ENCODE measurements around the gene IMMP2L.
"Not testable (repeated sequence)": the region's sequence is repeated elsewhere in the genome, so short reads cannot be mapped to it uniquely, and the experiment has no call there.

Gene IMMP2L

DNA sequence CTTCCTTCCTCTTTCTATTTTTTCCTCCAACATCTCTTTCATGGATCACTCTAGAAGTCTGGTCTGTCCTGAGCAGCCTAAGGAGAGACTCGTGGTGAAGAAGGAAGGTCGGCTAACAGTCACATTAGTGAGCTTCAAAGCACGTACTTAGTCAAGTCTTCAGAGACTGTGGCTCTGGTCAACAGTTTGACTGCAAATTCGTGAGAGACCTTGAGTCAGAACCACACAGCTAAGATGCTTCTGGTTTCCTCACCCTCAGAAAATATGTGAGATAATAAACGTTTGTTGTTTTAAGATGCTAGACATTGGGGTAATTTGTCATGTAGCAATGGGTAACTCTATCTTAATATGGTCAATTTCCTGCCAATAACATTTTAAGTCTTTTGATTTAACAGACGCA is 597.5 kb downstream of the IMMP2L start:
- no peak for DNase-seq

DNA sequence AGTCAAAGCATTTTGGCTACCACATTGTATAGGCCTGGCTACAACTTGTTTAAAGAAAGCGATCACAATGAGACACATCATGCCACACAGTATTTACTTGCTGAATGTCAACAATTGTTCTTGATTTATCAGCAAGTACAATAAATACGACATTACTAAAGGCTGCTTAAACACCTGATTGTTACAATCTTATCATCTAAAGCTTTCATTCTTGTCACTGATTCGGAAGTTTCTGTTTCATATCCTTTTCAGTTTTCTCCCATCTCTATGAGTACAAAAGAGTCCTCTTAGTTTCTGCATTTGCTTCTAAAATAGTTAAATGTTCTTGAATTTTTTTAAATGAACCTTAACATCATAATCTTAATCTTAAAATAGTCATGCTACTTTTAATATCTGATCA is 599.5 kb downstream of the IMMP2L start:
- DNase-seq = no peak

DNA sequence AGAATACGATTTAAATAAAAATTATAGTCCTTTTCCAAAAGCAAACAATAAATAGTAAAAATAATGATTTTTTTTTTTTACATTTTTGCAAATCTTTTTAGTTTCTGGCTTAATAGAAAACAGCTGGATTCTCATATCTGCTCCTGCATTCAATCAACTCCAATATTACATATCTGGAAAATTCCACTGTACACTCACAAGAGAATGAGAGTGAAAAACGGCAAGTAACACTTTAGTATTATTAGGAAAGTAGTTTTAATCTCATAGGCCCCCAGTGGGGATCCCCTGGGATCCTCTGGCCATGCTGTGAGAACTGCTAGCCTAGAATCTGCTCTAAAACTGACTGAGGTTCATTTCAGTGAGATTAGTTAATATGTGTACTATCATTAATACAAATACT is 599.9 kb downstream of the IMMP2L start:
- no peak for DNase-seq

DNA sequence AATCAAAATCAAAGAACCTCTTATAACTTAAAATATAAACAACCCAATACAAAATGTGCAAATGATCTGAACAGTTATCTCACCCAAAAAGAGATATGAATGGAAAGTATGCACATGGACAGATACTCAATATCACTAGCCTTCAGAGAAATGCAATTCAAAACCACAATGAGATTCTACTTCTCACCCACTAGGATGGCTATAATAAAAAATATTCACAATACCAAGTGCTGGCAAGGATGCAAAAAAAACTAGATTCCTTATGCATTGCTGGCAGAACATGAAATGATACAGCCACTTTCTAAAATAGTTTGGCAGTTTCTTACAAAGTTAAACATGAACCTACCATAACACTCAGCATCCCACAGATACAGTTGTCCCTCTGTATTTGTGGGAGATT is 601.5 kb downstream of the IMMP2L start:
- DNase-seq = no peak

DNA sequence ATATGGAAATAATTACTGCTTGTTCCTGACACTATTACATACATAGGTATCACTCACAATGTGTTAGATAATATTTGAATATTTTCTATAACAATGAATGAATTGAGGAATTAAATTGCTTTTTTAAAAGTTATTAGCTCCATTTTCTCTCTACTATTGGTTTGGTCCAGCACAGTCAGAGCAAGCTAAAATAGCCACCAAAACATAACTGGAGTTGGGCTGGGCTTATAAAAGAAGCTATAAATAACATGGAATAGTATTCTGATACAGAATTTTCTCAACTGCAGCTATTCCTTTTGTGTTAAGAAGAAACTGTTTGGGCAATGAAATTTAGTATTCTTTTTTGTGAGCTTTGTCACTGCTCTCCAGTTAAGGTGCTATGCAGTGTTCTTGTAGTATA is 614.0 kb downstream of the IMMP2L start:
- no peak for DNase-seq

DNA sequence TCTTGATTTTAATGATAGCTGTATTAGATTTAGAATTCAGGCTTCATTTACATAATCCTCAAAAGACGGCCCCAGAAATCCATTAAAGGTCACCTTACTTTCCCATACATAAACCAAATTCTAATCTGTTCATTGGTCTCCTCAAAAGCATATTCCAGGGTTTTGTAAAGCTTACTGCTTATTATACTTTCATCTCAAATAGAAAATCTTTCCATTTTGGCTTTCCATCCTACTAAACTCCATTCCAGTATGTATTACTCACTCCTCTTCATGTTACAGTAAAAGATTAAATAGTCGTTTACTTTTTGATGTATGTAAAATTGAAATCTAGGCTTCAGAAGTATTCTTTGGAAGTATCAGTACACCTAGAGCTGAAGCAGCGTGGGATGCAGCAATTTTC is 614.9 kb downstream of the IMMP2L start:
- DNase-seq = no peak

DNA sequence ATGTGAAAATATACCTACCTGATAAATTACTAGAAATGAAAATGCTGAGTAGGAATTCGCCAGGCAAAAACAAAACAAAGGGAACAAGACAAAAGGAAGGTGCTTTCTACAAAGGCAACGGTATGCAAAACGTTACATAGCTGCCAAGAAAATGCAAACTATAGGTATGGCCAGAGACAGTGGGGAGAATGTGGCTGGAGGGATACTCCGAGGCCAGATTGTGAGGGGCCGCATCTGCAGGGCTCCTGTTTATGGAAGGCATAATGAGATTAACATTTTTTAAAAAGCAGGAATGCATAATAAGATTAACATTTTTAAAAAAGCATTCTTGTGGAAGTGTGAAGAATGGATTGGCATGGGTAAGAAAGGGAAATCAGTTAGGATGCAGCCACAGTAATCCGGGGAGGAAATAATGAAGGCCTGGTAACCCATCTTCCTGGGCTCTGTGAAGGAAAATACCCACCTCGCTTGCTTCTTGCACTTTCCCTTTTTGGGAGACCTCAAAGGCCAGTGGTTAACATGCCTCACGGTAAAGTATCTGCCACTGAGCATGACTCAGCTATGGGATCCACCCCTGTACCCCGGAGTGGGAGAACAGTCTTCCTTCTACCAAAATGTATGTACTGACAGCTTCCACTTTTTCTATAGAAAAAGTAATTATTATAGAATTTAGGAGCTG is 617.2 kb downstream of the IMMP2L start:
- DNase-seq = no peak

DNA sequence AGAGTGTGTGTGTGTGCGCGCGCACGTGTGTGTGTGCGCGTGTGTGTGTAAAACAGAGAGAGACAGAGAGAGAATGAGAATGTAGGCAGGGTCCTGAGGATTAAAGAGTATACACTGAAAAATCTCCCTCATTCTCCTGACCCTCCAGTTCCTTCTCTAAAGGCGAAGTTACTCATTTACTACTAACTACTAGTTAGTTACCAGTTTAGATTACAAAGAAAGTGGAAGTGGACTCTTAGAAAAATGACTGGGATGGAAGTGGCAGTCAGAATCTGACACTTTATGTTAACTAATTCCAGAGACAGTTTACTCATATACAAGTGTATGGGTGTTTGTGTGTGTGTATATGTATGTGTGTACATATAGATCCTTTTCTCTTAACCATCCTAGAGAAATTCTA is 617.8 kb downstream of the IMMP2L start:
- DNase-seq = no peak

DNA sequence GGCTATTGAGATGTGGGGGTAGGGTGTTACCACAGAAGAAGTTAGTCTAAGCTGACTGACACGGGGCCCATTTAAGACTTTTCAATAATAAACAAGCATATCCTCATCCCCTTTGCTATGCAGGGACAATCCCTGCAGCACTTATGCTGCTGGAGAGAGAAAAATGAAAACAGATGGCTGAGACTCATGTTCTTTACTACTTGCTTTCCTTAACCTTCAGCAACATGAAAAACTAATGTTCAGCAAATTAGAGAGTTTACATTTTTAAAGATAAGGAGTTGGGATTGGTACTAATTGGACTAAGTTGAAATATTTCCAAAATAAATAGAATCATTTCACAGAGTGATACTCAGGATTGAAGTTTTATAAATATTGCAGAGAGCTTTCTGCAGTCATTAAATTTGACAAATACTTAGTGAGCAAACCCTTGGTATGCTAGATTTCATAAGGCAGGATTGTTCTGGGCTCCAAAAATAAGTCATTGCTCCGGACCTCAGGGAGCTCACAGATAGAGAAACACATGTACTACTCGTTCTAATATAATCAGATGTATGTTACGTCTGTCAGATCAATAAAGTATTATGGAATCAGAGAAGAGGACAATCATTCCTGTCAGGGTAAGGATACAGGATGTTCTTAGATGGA is 618.5 kb downstream of the IMMP2L start:
- DNase-seq = no peak

DNA sequence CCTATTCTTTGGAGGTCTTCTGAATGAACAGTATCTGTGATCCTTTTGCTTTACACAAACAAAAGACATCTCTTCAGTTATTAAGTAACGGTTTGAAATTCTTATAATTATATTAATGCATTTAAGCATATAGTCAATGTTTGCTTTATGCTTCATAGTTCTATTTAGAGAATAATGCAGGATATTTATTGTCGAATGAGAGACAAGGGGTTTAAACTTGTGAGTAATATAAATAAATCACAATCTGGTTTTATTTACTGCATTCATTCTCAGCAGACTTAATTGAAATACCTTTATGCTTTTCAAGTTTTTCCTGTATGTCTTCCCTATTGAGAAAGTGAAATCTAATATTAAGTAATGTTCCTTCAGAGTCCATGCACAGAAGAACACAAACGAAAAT is 620.9 kb downstream of the IMMP2L start:
- no peak for DNase-seq

DNA sequence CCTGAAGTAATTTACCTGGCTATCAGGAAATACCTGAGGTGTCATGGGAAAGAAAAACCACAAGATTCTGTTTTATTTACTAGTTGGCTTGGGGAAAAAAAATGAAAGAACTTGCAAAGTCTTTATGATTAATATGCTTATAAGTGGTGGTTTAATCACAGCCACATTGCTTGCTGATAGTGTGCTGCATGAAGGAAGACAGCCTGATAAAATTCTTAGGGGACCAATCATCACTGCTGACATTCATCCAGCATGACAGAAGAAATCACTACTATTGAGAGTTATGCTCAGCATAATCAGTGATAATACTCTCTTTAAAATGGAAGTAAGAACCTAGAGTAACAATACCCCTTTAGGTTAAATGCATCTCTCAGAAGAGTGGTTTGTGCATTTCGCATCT is 621.5 kb downstream of the IMMP2L start:
- no peak for DNase-seq

DNA sequence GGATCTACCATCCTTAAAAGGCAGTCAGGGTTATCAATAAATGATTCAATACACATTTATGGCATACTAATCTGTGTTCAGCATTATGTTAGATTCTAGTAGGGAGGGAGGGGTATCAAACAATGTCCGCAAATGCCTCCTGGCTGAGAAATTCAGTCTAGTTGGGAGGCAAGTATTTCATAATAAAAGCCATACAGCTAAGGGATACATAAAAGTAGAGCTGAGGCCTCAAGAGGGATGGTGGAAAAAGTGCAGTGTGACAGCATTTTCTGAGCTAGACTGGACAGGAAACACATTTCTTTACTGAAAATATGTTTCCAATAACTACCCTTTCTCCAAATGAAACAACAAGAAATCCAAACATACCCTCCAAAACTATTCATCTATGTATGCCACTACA is 624.1 kb downstream of the IMMP2L start:
- DNase-seq = no peak

DNA sequence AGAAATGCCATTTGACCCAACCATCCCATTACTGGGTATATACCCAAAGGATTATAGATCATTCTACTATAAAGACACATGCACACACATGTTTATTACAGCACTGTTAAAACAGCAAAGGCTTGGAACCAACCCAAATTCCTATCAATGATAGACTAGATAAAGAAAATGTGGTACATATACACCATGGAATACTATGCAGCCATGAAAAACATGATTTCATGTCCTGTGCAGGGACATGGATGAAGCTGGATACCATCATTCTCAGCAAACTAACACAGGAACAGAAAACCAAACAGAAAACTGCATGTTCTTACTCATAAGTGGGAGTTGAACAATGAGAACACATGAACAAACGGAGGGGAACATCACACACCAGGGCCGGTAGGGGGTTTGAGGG is 625.6 kb downstream of the IMMP2L start:
- DNase-seq = not testable (repeated sequence)

DNA sequence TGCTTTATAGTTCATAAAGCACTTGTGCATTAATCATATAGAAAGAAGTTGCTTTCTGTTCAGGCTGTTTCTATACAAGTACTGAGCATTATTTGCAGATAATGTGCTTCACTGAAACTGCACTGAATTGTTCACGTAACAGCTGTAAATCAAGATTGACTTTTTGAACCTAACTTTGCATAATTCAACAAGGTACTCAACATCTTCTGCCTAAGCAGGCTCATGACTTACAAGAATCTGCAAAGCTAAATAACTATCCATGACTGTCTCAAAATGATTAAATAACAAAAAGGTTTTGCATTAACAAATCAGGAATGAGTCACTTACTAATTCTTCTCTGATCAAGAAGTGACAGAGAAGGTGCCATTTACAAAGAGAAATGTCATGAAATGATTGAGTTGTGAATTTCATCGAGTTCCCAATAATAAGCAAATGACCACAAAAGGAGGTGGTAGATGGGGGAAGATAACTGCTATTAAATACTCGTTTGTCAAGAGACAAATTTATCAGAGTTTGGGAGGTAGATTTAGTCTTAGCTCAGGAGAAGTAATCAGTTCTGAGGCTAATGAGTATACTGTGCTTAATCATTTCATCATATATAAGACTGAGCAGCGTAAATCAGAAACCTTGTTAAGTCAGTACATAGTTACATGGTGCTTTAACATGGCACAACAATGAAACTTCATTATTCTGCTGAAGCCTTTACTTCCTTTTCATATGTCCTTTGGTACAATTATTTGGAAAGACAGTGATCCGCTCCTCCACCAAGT is 632.6 kb downstream of the IMMP2L start:
- no peak for DNase-seq

DNA sequence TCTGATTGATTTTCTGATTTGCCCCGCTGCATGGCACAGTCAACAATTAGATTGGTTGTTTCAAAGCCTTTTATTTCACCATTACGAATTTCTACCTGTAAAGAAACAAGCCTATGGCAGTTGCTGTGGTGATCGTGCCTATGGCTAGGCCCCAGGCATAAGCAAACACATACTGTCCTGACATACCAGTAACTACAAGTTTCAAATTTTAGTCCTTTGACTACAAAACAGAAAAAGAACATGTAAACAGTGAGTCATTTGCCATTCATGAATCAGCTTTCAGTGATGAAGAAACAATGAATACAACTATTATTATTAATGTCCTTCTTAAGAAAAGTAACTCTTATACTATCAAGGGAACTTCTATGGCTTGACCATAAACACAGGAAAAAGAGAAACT is 639.4 kb downstream of the IMMP2L start:
- DNase-seq = no peak

DNA sequence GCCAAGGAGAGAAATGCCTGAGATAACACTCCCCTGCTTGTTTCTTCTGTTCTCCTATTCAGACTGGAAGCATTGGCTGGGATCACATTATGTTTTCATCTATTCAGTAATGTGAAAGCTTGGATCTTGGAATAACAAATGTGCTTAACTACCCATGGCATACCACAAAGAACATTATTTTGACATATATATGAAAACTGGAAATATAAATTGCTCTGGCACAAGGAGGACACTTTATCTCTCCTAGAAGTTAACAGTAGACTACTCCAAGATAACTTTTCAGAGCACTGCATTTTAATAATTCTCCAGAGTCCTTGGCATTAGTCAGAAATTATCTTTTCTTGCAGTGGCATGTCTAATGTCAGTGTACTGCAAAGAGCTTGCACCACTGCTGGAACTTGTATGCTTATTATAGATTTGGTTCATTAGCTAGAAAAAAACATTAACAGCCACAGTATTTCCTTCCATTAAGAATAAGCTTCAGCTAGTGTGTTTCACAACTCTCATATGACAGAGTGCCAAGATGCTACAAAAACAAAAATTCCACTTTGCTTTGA is 640.6 kb downstream of the IMMP2L start:
- no peak for DNase-seq

DNA sequence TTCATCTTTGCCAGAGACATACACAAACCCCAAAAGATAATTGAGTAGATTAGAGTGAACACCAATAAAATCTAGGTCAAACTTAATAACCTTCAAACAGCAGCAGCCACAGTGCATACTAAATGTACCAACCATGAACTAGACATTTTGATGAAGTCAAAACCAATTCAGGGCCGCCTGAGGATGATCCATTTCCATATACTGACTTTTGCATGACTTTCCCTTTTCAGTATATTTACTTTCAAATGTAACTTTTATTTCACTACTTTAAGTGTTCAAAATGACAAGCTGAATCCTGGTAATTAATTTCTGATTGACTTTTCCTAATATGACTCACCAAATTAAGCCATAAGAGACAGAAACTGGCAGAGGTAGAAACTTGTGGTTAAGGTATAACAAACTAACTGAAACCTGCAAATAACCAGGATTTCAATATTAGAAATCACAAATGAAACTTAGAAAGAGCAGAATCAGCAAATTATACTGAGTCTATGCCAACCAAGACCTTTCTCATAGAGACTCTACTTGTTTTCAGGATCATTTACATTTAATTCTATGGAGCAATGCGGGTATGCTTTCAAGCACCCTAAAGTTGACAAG is 643.2 kb downstream of the IMMP2L start:
- no peak for DNase-seq

DNA sequence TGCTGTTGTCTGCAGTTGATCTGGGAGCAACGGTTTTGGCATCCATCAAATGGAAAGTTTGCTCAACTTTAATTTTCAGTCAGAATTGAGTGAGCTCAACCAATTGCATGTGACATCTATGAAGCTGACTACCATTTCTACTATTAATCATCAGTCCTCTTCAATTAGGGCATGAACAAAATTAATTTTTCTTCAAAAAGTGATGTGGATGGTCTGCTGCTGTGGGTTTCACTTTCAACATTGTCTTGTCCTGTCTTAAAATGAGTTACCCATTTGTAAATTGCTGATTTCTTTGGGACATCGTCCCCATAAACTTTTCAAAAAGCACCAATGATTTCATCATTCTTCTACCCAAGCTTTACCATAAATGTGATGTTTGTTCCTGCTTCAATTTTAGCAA is 648.0 kb downstream of the IMMP2L start:
- DNase-seq = no peak

DNA sequence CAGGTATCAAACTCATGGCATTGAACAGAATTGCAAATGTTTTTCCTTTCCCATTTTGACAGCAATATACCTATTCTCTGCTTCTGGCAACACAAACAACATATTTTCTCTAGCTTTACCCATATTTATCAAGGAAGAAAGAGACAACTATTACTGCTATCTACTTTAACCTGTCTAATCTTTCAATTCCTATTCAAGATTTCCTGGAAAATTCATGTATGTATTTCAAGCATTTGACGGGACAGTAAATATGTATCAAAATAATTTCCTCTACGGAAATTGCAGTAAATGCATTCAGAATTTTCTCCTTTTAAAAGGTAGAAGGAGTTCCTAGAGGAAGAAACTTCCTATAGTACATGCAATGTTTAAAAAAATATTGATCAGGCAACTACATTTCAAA is 650.7 kb downstream of the IMMP2L start:
- no peak for DNase-seq

DNA sequence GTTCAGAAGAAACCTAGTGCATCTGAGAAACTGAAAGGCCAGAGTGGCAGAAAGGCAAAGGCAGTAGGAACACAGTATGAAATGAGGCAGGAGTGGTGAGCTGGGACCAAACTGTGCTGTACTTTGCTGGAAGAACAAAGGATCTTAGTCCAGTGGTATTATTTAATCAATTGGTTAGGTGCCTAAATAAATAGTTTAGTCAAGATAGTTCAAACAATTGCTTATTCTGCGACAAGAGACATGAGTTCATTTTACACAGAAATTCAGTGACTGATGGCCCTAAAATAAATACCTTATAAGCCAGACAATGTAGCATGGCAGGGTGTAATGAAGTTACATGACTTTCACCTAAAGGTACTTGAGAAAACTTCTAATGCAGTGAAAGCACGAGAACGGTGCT is 653.2 kb downstream of the IMMP2L start:
- no peak for DNase-seq

DNA sequence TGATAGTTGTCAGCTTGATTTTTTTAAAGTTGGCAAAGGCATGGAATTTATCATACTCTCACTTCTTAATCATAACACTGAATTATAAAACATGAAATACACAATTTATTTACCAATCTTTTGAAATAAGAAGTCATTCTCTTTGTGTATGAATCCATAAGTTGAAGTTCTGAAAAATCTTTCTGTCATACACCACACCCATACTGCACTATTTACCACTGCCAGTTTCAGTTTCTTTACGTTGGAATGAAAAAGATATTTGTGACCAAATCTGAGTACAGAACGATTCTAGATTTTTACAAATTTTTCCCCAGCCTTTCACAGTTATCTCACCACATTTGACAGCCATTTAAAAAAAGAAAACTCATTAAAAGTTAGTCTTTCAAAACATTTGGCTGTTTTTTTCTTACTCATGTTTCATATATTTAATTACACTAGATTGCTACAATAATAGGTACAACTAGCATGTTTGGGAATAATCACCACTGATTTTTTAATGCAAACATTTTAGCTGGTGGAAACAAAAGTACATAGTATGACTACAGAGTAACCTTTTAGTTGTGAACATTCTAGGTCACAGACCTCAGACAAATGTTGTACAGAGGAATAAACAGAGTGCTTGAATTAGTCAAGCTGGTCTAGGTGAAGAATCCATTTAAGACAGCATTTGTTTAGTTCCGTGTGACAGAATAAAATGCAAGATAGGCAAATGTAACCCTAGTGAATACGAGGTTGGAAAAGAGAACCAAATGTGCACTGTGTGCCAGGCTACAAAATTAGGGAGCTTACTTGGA is 656.3 kb downstream of the IMMP2L start:
- no peak for DNase-seq

DNA sequence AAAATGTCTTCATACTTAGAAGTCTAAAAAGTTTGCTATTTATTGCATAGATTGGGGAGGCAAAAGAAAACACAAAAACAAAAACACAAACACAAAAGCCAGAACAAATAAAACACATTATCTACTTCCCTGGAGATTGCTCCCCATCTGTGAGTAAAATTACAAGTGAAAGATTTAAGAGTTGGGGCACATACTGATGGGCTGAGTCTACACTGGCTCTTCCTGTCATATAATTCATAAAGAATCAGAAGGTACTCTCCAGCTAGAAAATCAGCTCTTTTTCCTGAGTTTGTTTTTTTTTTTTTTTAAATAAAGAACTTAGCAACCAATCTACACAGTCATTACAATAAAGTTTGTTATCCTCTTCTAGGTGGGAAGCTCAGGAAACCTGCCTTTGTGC is 663.8 kb downstream of the IMMP2L start:
- DNase-seq = no peak

DNA sequence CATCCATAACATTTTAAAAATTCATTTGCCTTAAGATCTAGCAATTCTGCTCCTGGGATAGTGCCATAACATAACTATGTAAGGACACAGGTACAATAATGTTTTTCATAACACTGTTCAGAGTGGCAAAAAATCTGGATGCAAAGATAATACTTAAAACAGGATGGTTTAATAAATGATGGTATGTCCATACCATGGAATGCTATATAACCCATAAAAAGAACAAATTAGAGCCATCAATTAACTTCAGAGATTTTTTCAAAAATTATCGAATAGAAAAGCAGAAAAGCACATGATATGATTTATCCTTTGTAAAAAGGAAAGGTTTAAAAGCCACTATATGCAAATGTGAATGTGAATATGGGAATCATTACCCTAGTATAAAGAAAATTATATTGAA is 664.8 kb downstream of the IMMP2L start:
- DNase-seq = no peak

All from CD4-positive, alpha-beta T cell treated with Interleukin-17A for 1 hour (primary cell).